H1 (cell line): ENCODE measurements around the gene GLS. TPM values are rescaled to one million over a fixed set of nuclear protein-coding genes. Genes with fewer than 3 reads are reported as not detected.

Experiments used
- ATF2 ChIP-seq: IDR thresholded peaks from 2 replicates; pipeline ENCODE4 v1.6.1; 2012; ENCODE audit warnings: low read length, inconsistent platforms
- polyA plus RNA-seq, 7 experiments: library from polyadenylated mRNA; depleted of rRNA in 3 of 7; stranded (reverse) in 5 of 7; unstranded in 2 of 7; fragments of >200 nt in 5 of 7; fragments of 200-250 nt in 2 of 7; gene quantifications; 1 replicate in 5 of 7; 2 replicates in 1 of 7; 4 replicates in 1 of 7; pipeline versions ENCODE4 v1.2.1 to v1.2.3, GENCODE V29; 2011 to 2013; ENCODE audit warnings: missing spikeins in 2 of 7, mixed read lengths in 2 of 7
- total RNA-seq: library from RNA; stranded (reverse); fragmentation: NEBNext Ultra II Directional; extraction: Animal tissue kit (Norgen Biotek cat#: 25700); gene quantifications from 2 replicates; pipeline ENCODE4 v1.2.1, GENCODE V29; 2021

Gene GLS
- total and polyA plus RNA-seq, 2 of the 8 experiments (the other 6 are each of a cell fraction or from before 2014, with no cell fraction given), result 15.7 to 89.8 TPM

GRCh38 chr2:190837952-190838361, 42.7 kb upstream of the GLS start (continued):
- TF ChIP-seq ATF2, result no peak
